ENCODE measurements around the gene ATP6V1C2.

The ATP6V1C2 gene

DNA sequence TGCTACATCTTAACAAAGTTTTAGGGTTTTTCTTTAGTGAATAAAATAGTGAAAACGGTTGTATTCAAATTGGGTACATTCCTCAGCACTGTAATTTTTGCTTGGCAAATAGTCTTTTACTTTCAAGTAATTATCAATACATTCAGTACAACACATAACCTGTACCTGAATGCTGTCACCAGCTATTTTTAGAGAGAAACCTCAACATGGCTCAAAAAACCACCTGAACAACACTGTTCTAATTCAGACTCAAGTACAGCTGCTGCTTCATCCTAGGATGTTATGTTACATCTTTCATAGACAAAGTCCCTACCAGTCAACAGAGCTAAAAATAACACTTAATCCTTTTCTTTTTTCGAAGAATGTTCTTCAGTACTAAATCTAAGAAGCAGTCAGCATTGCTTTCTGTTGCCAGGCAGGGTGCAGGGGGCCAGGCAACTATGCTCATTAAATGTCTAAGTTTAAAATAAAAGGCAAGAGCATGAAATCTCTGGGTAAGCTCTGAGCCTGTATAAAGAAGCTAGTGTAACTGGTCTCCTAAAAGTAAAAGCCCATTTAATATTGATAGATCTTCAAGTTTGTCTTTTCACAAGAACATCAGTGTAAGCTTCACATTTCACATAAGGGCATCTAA is 70.7 kb downstream of the ATP6V1C2 start:
- TF ChIP-seq ZFX (IDR thresholded peaks at IDR 0.05; ENCODE audit: borderline replicate concordance): no peak
- TF ChIP-seq, protein P1, sequence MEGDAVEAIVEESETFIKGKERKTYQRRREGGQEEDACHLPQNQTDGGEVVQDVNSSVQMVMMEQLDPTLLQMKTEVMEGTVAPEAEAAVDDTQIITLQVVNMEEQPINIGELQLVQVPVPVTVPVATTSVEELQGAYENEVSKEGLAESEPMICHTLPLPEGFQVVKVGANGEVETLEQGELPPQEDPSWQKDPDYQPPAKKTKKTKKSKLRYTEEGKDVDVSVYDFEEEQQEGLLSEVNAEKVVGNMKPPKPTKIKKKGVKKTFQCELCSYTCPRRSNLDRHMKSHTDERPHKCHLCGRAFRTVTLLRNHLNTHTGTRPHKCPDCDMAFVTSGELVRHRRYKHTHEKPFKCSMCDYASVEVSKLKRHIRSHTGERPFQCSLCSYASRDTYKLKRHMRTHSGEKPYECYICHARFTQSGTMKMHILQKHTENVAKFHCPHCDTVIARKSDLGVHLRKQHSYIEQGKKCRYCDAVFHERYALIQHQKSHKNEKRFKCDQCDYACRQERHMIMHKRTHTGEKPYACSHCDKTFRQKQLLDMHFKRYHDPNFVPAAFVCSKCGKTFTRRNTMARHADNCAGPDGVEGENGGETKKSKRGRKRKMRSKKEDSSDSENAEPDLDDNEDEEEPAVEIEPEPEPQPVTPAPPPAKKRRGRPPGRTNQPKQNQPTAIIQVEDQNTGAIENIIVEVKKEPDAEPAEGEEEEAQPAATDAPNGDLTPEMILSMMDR (IDR thresholded peaks at IDR 0.05): no peak
- H3K27ac ChIP-seq: no peak overlapping the region

DNA sequence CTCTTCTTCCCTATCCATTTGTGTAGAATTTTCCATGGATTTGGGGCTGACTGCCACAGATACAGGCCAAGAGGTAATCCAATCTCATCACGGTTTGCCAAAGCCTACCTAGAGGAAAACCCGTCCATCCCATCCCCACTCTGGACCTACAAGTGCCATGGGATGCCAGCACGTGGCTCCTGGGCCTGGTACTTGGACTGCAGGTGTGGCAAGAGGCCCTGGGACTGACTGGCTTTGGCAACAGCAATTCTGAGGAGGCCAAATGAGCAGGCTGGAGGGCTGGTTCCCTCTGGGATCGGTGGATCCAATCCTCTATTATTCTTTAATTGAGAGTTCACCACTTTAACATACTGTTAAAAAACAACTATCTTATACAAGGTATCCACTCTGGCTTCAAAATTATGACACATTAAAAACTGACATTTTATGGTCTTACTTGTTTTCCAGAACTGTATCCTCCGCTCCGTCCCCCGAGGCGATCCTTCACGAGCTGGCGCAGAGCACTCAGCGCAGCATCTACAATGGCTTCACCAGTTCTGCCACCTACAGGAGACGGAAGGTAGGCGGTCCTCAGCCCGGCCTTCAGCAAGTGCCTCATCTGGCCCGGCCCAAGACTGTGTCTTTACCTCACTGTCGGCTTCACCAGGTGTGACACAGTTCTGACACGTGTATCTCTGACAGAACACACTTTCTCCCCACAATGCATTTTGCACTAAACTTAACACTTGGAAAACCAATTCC is 71.4 kb downstream of the ATP6V1C2 start:
- H3K27ac ChIP-seq: no peak overlapping the region

DNA sequence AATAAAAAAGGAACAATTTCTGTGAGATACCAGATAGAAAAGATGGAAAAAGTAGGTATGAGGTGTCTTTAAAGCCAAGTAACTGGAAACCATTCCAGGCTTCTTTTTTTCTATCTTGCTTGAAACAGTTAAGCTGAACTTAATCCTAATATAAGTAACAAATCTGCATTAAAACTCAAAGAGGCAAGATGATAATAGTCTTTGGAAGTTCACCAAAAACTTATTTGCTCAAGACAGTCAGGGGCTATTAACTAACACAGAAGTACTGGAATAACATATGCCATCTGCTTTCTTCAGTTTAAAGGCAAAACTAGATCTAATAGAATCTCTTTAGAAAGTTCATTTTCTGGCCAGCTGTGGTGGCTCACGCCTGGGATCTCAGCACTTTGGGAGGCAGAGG is 72.4 kb downstream of the ATP6V1C2 start:
- no peak overlapping the region for H3K27ac ChIP-seq
- TF ChIP-seq, protein P1 (IDR thresholded peaks at IDR 0.05): no peak
- no peak for TF ChIP-seq ZFX (IDR thresholded peaks at IDR 0.05; ENCODE audit: borderline replicate concordance)

More for the DNA sequence above, 71.4 kb downstream of the ATP6V1C2 start:
- TF ChIP-seq, protein P1 (IDR thresholded peaks at IDR 0.05): peak; percentile 34; the same call in 1 of the 2 replicates
- TF ChIP-seq ZFX (IDR thresholded peaks at IDR 0.05; ENCODE audit: borderline replicate concordance): no peak

DNA sequence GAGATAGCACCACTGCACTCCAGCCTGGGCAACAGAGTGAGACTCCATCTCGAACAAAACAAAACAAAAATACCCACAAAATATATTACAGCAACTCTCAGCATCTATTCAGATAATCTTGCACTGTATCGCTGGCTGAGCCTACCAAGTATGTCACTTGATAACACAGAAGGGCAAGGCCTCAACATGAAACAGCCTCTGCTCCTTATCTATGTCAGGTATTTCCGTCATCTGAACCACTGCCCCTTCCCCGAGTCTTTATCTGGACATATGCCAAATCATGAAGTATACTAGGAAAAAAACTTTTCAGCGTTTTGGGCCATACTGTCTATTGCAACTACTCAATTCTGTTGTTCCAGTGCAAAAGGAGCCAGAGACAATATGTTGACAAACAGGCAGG is 73.4 kb downstream of the ATP6V1C2 start:
- H3K27ac ChIP-seq: no peak overlapping the region
- TF ChIP-seq, protein P1 (IDR thresholded peaks at IDR 0.05): no peak
- no peak for TF ChIP-seq ZFX (IDR thresholded peaks at IDR 0.05; ENCODE audit: borderline replicate concordance)

DNA sequence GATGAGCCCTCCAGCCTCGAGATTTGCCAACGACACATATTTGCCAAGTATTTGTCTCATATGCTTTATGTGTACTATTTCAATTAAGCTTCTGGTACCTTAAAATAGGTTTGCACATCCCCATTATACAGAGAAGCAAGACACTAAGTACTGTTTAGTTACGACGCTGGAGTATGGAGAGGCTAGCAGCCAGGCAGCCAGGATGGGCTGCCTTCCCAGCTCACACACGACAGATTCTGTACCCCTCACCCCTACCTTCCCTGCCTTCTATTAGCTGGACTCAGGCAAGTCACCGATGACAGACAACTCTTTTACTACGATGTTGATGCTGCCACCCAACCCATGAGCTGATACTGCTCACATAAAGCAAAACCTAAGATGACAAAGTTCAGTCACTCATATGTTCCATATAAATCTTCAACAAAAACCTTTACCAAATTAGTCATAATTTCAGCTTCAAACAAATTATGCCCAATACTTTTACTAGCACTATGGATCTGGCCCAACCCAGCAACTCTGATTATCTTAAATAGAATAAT is 74.1 kb downstream of the ATP6V1C2 start:
- no peak for TF ChIP-seq ZFX (IDR thresholded peaks at IDR 0.05; ENCODE audit: borderline replicate concordance)
- TF ChIP-seq, protein P1 (IDR thresholded peaks at IDR 0.05): no peak
- H3K27ac ChIP-seq: no peak overlapping the region

DNA sequence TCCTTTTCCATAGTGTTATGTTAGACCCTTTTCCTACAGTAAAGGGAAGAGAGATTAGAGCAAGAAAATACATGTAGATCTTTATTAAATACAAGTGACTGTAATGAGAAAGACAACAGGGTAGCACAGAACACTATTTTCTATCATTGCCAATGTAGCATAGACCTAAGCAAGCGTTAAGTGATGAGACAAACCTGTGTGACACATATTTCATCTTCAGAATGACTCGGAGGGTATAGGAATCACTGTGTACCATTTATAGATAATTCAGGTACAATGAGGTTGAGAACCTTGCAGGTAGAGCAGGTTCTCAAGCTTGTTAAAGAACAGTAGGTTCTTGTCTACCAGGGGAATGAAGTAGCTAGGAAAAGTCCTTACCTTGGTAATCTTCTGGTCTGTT is 75.3 kb downstream of the ATP6V1C2 start:
- H3K27ac ChIP-seq: no peak overlapping the region
- TF ChIP-seq, protein P1 (IDR thresholded peaks at IDR 0.05): no peak
- no peak for TF ChIP-seq ZFX (IDR thresholded peaks at IDR 0.05; ENCODE audit: borderline replicate concordance)

DNA sequence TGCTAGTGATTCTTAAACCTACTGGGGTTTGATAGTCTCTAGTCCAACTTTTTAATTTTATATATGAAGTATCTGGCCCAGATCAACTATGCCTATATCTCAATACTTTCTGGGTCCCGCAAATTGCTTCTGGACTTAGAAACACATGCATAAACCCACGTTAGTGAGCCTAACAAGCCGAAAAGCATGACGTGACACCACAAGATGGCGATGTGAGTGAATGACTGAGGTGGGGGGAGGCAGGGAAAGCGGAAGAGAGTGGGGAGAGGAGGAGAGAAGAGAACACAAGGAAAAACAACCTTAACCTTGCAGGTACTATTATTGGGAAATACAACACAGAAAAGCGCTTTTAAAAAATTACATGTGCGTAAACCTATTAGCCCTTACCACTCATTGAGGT is 77.4 kb downstream of the ATP6V1C2 start:
- no peak overlapping the region for H3K27ac ChIP-seq
- TF ChIP-seq, protein P1 (IDR thresholded peaks at IDR 0.05): 0 out of 2 replicates have a peak, but pooled peaks have one; percentile 8
- no peak for TF ChIP-seq ZFX (IDR thresholded peaks at IDR 0.05; ENCODE audit: borderline replicate concordance)
